Measurements from ENCODE around the gene CTNNA2. TPM values are rescaled to one million over a fixed set of nuclear protein-coding genes. Genes with fewer than 3 reads are reported as not detected.

The CTNNA2 gene
- total RNA-seq, 6 donors from 2014 or later: not detected

- Histone ChIP-seq H3K9me3 (no peaks in the 10 kb centered on the region), H3K36me3 (no peaks in the 10 kb centered on the region), H3K4me1 (no peaks in the 10 kb centered on the region), H3K4me3 (no peak overlapping the region), H3K27me3 (no peaks in the 10 kb centered on the region), H3K27ac (no peak overlapping the region)
- no peak for DNase-seq
- no peak for ATAC-seq (ENCODE audit: low FRiP score in 2 of 2)
- TF ChIP-seq POLR2A (IDR thresholded peaks at IDR 0.05): no peak
- no peak for TF ChIP-seq EP300 (IDR thresholded peaks at IDR 0.05)
- TF ChIP-seq, protein P1, sequence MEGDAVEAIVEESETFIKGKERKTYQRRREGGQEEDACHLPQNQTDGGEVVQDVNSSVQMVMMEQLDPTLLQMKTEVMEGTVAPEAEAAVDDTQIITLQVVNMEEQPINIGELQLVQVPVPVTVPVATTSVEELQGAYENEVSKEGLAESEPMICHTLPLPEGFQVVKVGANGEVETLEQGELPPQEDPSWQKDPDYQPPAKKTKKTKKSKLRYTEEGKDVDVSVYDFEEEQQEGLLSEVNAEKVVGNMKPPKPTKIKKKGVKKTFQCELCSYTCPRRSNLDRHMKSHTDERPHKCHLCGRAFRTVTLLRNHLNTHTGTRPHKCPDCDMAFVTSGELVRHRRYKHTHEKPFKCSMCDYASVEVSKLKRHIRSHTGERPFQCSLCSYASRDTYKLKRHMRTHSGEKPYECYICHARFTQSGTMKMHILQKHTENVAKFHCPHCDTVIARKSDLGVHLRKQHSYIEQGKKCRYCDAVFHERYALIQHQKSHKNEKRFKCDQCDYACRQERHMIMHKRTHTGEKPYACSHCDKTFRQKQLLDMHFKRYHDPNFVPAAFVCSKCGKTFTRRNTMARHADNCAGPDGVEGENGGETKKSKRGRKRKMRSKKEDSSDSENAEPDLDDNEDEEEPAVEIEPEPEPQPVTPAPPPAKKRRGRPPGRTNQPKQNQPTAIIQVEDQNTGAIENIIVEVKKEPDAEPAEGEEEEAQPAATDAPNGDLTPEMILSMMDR (IDR thresholded peaks at IDR 0.05): no peak
- no peak for TF ChIP-seq POLR2AphosphoS5 (IDR thresholded peaks at IDR 0.05)
- 73 to 74% methylated on average over 2 of the region's 2 CpGs for WGBS, 2 donors
Measured at GRCh38 chr2:80525152-80525551, 1012.3 kb downstream of the CTNNA2 start.

DNA sequence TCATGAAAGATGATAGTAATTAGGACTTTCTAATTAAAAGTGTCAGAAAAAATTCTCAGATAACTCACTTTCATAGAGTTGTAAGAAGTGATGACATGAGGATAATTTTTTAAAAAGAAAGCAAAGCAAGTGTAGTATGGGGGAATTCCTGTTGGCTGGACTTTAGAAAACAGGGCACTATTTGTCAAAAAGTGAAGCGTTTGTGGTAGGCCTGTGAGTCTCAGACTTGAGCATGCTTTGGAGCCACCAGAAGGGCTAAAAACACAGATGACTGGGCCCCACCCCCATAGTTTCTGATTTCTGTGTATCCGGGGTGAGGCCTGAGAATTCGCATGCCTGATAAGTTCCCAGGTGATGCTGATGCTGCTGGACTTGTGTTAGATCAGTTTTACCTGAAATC, 1014.3 kb downstream of the CTNNA2 start:
- no peak for ATAC-seq (ENCODE audit: low FRiP score in 2 of 2)
- H3K36me3 ChIP-seq: no peaks in the 10 kb centered on the region
- no peaks in the 10 kb centered on the region for H3K9me3 ChIP-seq
- TF ChIP-seq POLR2AphosphoS5 (IDR thresholded peaks at IDR 0.05) (no peak), EP300 (IDR thresholded peaks at IDR 0.05) (no peak), POLR2A (IDR thresholded peaks at IDR 0.05) (no peak)
- TF ChIP-seq, protein P1 (IDR thresholded peaks at IDR 0.05): no peak
- WGBS, 2 donors: 80 to 83% methylated on average over 3 of the region's 3 CpGs
- no peak overlapping the region for H3K27ac ChIP-seq
- DNase-seq: no peak
- no peaks in the 10 kb centered on the region for H3K27me3 ChIP-seq
- H3K4me1 ChIP-seq: no peaks in the 10 kb centered on the region
- H3K4me3 ChIP-seq: no peak overlapping the region

- no peak for ATAC-seq (ENCODE audit: low FRiP score in 2 of 2)
- no peak overlapping the region for H3K27ac ChIP-seq
- 73 to 77% methylated on average over 7 of the region's 7 CpGs for WGBS, 2 donors
Measured at GRCh38 chr2:80529466-80530165, 1016.8 kb downstream of the CTNNA2 start.

GRCh38 chr2:80530442-80531064, 1017.7 kb downstream of the CTNNA2 start:
- ATAC-seq (ENCODE audit: low FRiP score in 2 of 2): no peak

More at GRCh38 chr2:80529466-80530165, 1016.8 kb downstream of the CTNNA2 start:
- Histone ChIP-seq H3K36me3 (no peaks in the 10 kb centered on the region), H3K27me3 (no peaks in the 10 kb centered on the region), H3K9me3 (no peaks in the 10 kb centered on the region), H3K4me1 (no peaks in the 10 kb centered on the region), H3K4me3 (no peak overlapping the region)
- no peak for DNase-seq
- TF ChIP-seq POLR2AphosphoS5 (IDR thresholded peaks at IDR 0.05) (no peak), POLR2A (IDR thresholded peaks at IDR 0.05) (no peak), EP300 (IDR thresholded peaks at IDR 0.05) (no peak)
- TF ChIP-seq, protein P1 (IDR thresholded peaks at IDR 0.05): no peak

More at GRCh38 chr2:80530442-80531064, 1017.7 kb downstream of the CTNNA2 start:
- Histone ChIP-seq H3K4me1 (no peaks in the 10 kb centered on the region), H3K27me3 (no peaks in the 10 kb centered on the region), H3K27ac (no peak overlapping the region), H3K36me3 (no peaks in the 10 kb centered on the region), H3K9me3 (no peaks in the 10 kb centered on the region), H3K4me3 (no peak overlapping the region)
- no peak for DNase-seq
- TF ChIP-seq POLR2A (IDR thresholded peaks at IDR 0.05) (no peak), EP300 (IDR thresholded peaks at IDR 0.05) (no peak), POLR2AphosphoS5 (IDR thresholded peaks at IDR 0.05) (no peak)
- TF ChIP-seq, protein P1 (IDR thresholded peaks at IDR 0.05): no peak
- 45 to 60% methylated on average over 3 of the region's 3 CpGs for WGBS, 2 donors
